Liver (tissue), 9 donors: ENCODE results near the gene VSNL1. TPM values are rescaled to one million over a fixed set of nuclear protein-coding genes. Genes with fewer than 3 reads are reported as not detected.

Source experiments
- DNase-seq: peaks from one replicate; pipeline ENCODE4 v3.0.0-alpha.2; 2017; ENCODE audit warnings: low spot score
- H3K27ac ChIP-seq, 2 donors: one replicate each; pipeline ENCODE4 v1.7.0; 2013; ENCODE audit warnings: inconsistent platforms in 2 of 2, low read length in 2 of 2, control low read depth in 1 of 2, low read depth in 1 of 2, mild to moderate bottlenecking in 1 of 2
- H3K27me3 ChIP-seq, 4 donors: one replicate each; pipeline versions ENCODE4 v1.6.1 to v1.7.0; 2013; ENCODE audit warnings: low read length in 3 of 4, inconsistent platforms in 1 of 4, mild to moderate bottlenecking in 1 of 4, moderate library complexity in 1 of 4; ENCODE audit not compliant: control insufficient read depth in 4 of 4, insufficient read depth in 4 of 4
- H3K36me3 ChIP-seq, 4 donors: one replicate each; pipeline versions ENCODE4 v1.6.1 to v1.7.0; 2013; ENCODE audit warnings: low read length in 3 of 4, mild to moderate bottlenecking in 3 of 4, low read depth in 1 of 4, moderate library complexity in 1 of 4; ENCODE audit not compliant: control insufficient read depth in 4 of 4, insufficient read depth in 3 of 4
- H3K4me1 ChIP-seq, 4 donors: one replicate each; pipeline versions ENCODE4 v1.6.1 to v1.7.0; 2013; ENCODE audit warnings: low read length in 3 of 4, mild to moderate bottlenecking in 3 of 4, moderate library complexity in 1 of 4; ENCODE audit not compliant: control insufficient read depth in 4 of 4, insufficient read depth in 4 of 4
- H3K4me3 ChIP-seq, 3 donors: one replicate each; pipeline versions ENCODE4 v1.6.1 to v1.7.0; 2013; ENCODE audit warnings: low read length in 3 of 3, control low read depth in 1 of 3, low read depth in 1 of 3, mild to moderate bottlenecking in 1 of 3
- H3K9ac ChIP-seq, 2 donors: one replicate each; pipeline ENCODE4 v1.7.0; 2013; ENCODE audit warnings: low read length in 2 of 2, mild to moderate bottlenecking in 2 of 2, moderate library complexity in 2 of 2, control low read depth in 1 of 2, low read depth in 1 of 2
- H3K9me3 ChIP-seq, 4 donors: one replicate each; pipeline versions ENCODE4 v1.6.1 to v1.7.0; 2013; ENCODE audit warnings: low read length in 3 of 4; ENCODE audit not compliant: control insufficient read depth in 4 of 4
- ATF3 ChIP-seq: IDR thresholded peaks from 2 replicates; pipeline ENCODE4 v1.6.1; 2016; ENCODE audit warnings: antibody characterized with exemption
- CTCF ChIP-seq: fragments of 150-350 bp; IDR thresholded peaks from 2 replicates; pipeline ENCODE4 v1.5.1; 2017; ENCODE audit warnings: improper control_type of control experiment, low read depth, low read length; ENCODE audit not compliant: missing input control
- EGR1 ChIP-seq, 2 donors: IDR thresholded peaks; 2 replicates each; pipeline ENCODE4 v1.6.1; 2016 to 2018; ENCODE audit warnings: antibody characterized with exemption in 2 of 2, low read depth in 2 of 2
- FOXA1 ChIP-seq: IDR thresholded peaks from 2 replicates; pipeline ENCODE4 v1.6.1; 2016; ENCODE audit warnings: antibody characterized with exemption
- FOXA2 ChIP-seq: IDR thresholded peaks from 2 replicates; pipeline ENCODE4 v1.6.1; 2016; ENCODE audit warnings: antibody characterized with exemption
- GABPA ChIP-seq, 2 donors: IDR thresholded peaks in 1 of 2; conservative IDR thresholded peaks in 1 of 2; 2 replicates each; pipeline ENCODE4 v1.6.1; 2016; ENCODE audit warnings: antibody characterized with exemption in 2 of 2, mild to moderate bottlenecking in 1 of 2, moderate library complexity in 1 of 2
- HNF4A ChIP-seq, 2 donors: conservative IDR thresholded peaks; 2 replicates each; pipeline ENCODE4 v1.6.1; 2016; ENCODE audit warnings: antibody characterized with exemption in 2 of 2, mild to moderate bottlenecking in 2 of 2
- HNF4G ChIP-seq: IDR thresholded peaks from 2 replicates; pipeline ENCODE4 v1.6.1; 2016; ENCODE audit warnings: antibody characterized with exemption
- JUND ChIP-seq, 2 donors: IDR thresholded peaks; 2 replicates each; pipeline ENCODE4 v1.6.1; 2016; ENCODE audit warnings: antibody characterized with exemption in 2 of 2
- MAX ChIP-seq: IDR thresholded peaks from 2 replicates; pipeline ENCODE4 v1.6.1; 2016; ENCODE audit warnings: antibody characterized with exemption
- NR2F2 ChIP-seq: IDR thresholded peaks from 2 replicates; pipeline ENCODE4 v1.6.1; 2016; ENCODE audit warnings: antibody characterized with exemption
- RAD21 ChIP-seq, 2 donors: IDR thresholded peaks; 2 replicates each; pipeline ENCODE4 v1.6.1; 2016; ENCODE audit warnings: antibody characterized with exemption in 2 of 2, mild to moderate bottlenecking in 2 of 2
- REST ChIP-seq: IDR thresholded peaks from 2 replicates; pipeline ENCODE4 v1.6.1; 2016; ENCODE audit warnings: antibody characterized with exemption, mild to moderate bottlenecking
- RXRA ChIP-seq, 2 donors: IDR thresholded peaks; 2 replicates each; pipeline ENCODE4 v1.6.1; 2017 to 2018; ENCODE audit warnings: antibody characterized with exemption in 2 of 2, mild to moderate bottlenecking in 1 of 2
- SP1 ChIP-seq: IDR thresholded peaks from 2 replicates; pipeline ENCODE4 v1.6.1; 2018; ENCODE audit warnings: antibody characterized with exemption, mild to moderate bottlenecking
- TAF1 ChIP-seq: conservative IDR thresholded peaks from 2 replicates; pipeline ENCODE4 v1.6.1; 2016; ENCODE audit warnings: antibody characterized with exemption, mild to moderate bottlenecking
- YY1 ChIP-seq: IDR thresholded peaks from 2 replicates; pipeline ENCODE4 v1.6.1; 2016; ENCODE audit warnings: antibody characterized with exemption, mild to moderate bottlenecking
- ZBTB33 ChIP-seq: IDR thresholded peaks from 2 replicates; pipeline ENCODE4 v1.6.1; 2016; ENCODE audit warnings: antibody characterized with exemption
- WGBS: extraction: QIAGEN DNeasy Blood & Tissue Kit; methylation state at CpG from one replicate; pipeline ENCODE4 v1.1.7; 2013; 5-methylcytosine and 5-hydroxymethylcytosine counted together
- polyA plus RNA-seq, 2 donors: library from polyadenylated mRNA; stranded (reverse) in 1 of 2; unstranded in 1 of 2; fragments of 200-250 nt in 1 of 2; fragments of >200 nt in 1 of 2; fragmentation: Nextera tagmentation in 1 of 2; extraction: Ambion mirVana in 1 of 2; gene quantifications; one replicate each; pipeline versions ENCODE4 v1.2.1 to v1.2.3, GENCODE V29; 2013 to 2015
- total RNA-seq, 2 donors: library from RNA; depleted of rRNA; stranded (reverse); fragments of >200 nt; gene quantifications; one replicate each; pipeline ENCODE4 v1.2.3, GENCODE V29; 2014
- donor health status: healthy.
- donor health status: healthy.
- donor health status: healthy.
- donor health status: healthy.
- donor health status: healthy.

Gene VSNL1
- total and polyA plus RNA-seq, 4 donors = 2.2 to 32.9 (median 6.3) TPM

- TF ChIP-seq ZBTB33 (no peak), FOXA1 (no peak), HNF4G (no peak), EGR1 (IDR thresholded peaks at IDR 0.05; ENCODE audit: low read depth in 2 of 2) (no peak), SP1 (no peak), TAF1 (no peak)
Observed at GRCh38 chr2:17588031-17588430, 47.5 kb downstream of the VSNL1 start (continued).

- Histone ChIP-seq H3K27ac (no peak overlapping the region), H3K9me3 (no peaks in the 10 kb centered on the region), H3K4me3 (no peak overlapping the region), H3K36me3 (peaks cover 0 to 2% (median under 1%) of the 10 kb centered on the region in 4 donors), H3K27me3 (no peaks in the 10 kb centered on the region), H3K9ac (no peak overlapping the region), H3K4me1 (no peaks in the 10 kb centered on the region)
- WGBS = 93% methylated on average over 2 of the region's 2 CpGs
- DNase-seq = no peak
- TF ChIP-seq HNF4A (conservative IDR thresholded peaks at IDR 0.05) (no peak), FOXA1 (no peak), RAD21 (IDR thresholded peaks at IDR 0.05) (no peak), ZBTB33 (no peak), FOXA2 (no peak), YY1 (no peak), TAF1 (no peak), SP1 (no peak), RXRA (IDR thresholded peaks at IDR 0.05) (no peak), MAX (no peak), REST (no peak), EGR1 (IDR thresholded peaks at IDR 0.05; ENCODE audit: low read depth in 2 of 2) (no peak), ATF3 (no peak), CTCF (no peak), NR2F2 (no peak), GABPA (IDR thresholded peaks at IDR 0.05 in 1 of 2, conservative IDR thresholded peaks at IDR 0.05 in 1 of 2) (no peak), JUND (IDR thresholded peaks at IDR 0.05) (no peak), HNF4G (no peak)
Observed at GRCh38 chr2:17589406-17590035, 49.0 kb downstream of the VSNL1 start.
